CD14-positive monocyte (primary cell): ENCODE results near the gene B4GALT7. TPM values are rescaled to one million over a fixed set of nuclear protein-coding genes. Genes with fewer than 3 reads are reported as not detected.

Experiments used
- DNase-seq, 3 donors: peaks; one replicate each; pipeline ENCODE4 v3.0.0-alpha.2; 2011 to 2022
- H2AFZ ChIP-seq: 2 replicates; pipeline ENCODE4 v1.6.0; 2012; ENCODE audit warnings: mild to moderate bottlenecking, low read depth, low read length, inconsistent platforms; ENCODE audit not compliant: insufficient read depth, poor library complexity, severe bottlenecking
- H3K27ac ChIP-seq, 2 donors: 1 replicate in 1 of 2; 2 replicates in 1 of 2; pipeline ENCODE4 v1.5.1; 2012 to 2013; ENCODE audit warnings: low read length in 2 of 2, control low read depth in 1 of 2, inconsistent platforms in 1 of 2, low read depth in 1 of 2, mild to moderate bottlenecking in 1 of 2
- H3K27me3 ChIP-seq, 2 donors: one replicate each; pipeline versions ENCODE4 v1.6.0 to v1.6.1; 2011 to 2013; ENCODE audit warnings: low read length in 2 of 2; ENCODE audit not compliant: control insufficient read depth in 2 of 2, insufficient read depth in 2 of 2
- H3K36me3 ChIP-seq, 2 donors: replicated peaks in 1 of 2; 1 replicate in 1 of 2; 2 replicates in 1 of 2; pipeline versions ENCODE4 v1.5.1 to v1.6.1; 2012 to 2013; ENCODE audit warnings: low read length in 2 of 2, control low read depth in 1 of 2, inconsistent platforms in 1 of 2, mild to moderate bottlenecking in 1 of 2; ENCODE audit not compliant: insufficient read depth in 2 of 2, control insufficient read depth in 1 of 2
- H3K4me1 ChIP-seq, 2 donors: 1 replicate in 1 of 2; 2 replicates in 1 of 2; pipeline versions ENCODE4 v1.5.1 to v1.6.1; 2012 to 2013; ENCODE audit warnings: low read length in 2 of 2, control low read depth in 1 of 2, inconsistent platforms in 1 of 2, mild to moderate bottlenecking in 1 of 2, moderate library complexity in 1 of 2; ENCODE audit not compliant: insufficient read depth in 2 of 2, control insufficient read depth in 1 of 2
- H3K4me2 ChIP-seq: replicated peaks from 2 replicates; pipeline ENCODE3; 2012; ENCODE audit warnings: low read length, moderate library complexity, mild to moderate bottlenecking; ENCODE audit not compliant: poor library complexity, severe bottlenecking; ENCODE audit errors: extremely low read depth
- H3K4me3 ChIP-seq, 3 experiments: fragments of 200-600 bp in 1 of 3; sonication (generic) in 1 of 3; replicated peaks in 1 of 3; 1 replicate in 2 of 3; 2 replicates in 1 of 3; pipeline ENCODE4 v1.5.1; 2011 to 2013; ENCODE audit warnings: low read length in 3 of 3, mild to moderate bottlenecking in 3 of 3, control low read depth in 2 of 3, low read depth in 2 of 3, inconsistent platforms in 1 of 3, moderate library complexity in 1 of 3
- H3K79me2 ChIP-seq: 2 replicates; pipeline ENCODE4 v1.6.0; 2012; ENCODE audit warnings: mild to moderate bottlenecking, control low read depth, inconsistent platforms, low read length, moderate library complexity; ENCODE audit not compliant: insufficient read depth
- H3K9ac ChIP-seq: 2 replicates; pipeline ENCODE4 v1.6.0; 2017; ENCODE audit warnings: low read length, mild to moderate bottlenecking; ENCODE audit not compliant: insufficient read depth, poor library complexity, severe bottlenecking
- H3K9me3 ChIP-seq, 2 donors: replicated peaks in 1 of 2; 1 replicate in 1 of 2; 2 replicates in 1 of 2; pipeline versions ENCODE4 v1.5.1 to v1.6.1; 2012 to 2013; ENCODE audit warnings: low read length in 2 of 2, control low read depth in 1 of 2; ENCODE audit not compliant: control insufficient read depth in 1 of 2, insufficient read depth in 1 of 2
- H4K20me1 ChIP-seq: 2 replicates; pipeline ENCODE4 v1.6.0; 2012; ENCODE audit warnings: mild to moderate bottlenecking, low read length, control low read depth, moderate library complexity; ENCODE audit not compliant: insufficient read depth
- H3K27ac Mint-ChIP-seq, 7 donors: one replicate each; pipeline ENCODE4 v1.8.0; 2020; ENCODE audit warnings: mild to moderate bottlenecking in 7 of 7, mixed read lengths in 7 of 7, moderate library complexity in 6 of 7, inconsistent platforms in 2 of 7
- H3K27me3 Mint-ChIP-seq, 3 donors: one replicate each; pipeline ENCODE4 v1.8.0; 2021 to 2022; ENCODE audit warnings: low read depth in 3 of 3, mild to moderate bottlenecking in 3 of 3, mixed read lengths in 3 of 3, moderate library complexity in 3 of 3, inconsistent platforms in 1 of 3
- H3K36me3 Mint-ChIP-seq, 2 donors: one replicate each; pipeline ENCODE4 v1.8.0; 2020; ENCODE audit warnings: mixed read lengths in 2 of 2, inconsistent platforms in 1 of 2, mild to moderate bottlenecking in 1 of 2
- H3K4me1 Mint-ChIP-seq: one replicate; pipeline ENCODE4 v1.8.0; 2020; ENCODE audit warnings: mild to moderate bottlenecking, mixed read lengths
- H3K4me3 Mint-ChIP-seq, 2 donors: one replicate each; pipeline ENCODE4 v1.8.0; 2020; ENCODE audit warnings: mild to moderate bottlenecking in 2 of 2, mixed read lengths in 2 of 2, moderate library complexity in 1 of 2
- H3K9me3 Mint-ChIP-seq, 7 donors: one replicate each; pipeline ENCODE4 v1.8.0; 2020 to 2022; ENCODE audit warnings: mixed read lengths in 7 of 7, mild to moderate bottlenecking in 6 of 7, moderate library complexity in 6 of 7, inconsistent platforms in 2 of 7
- CTCF ChIP-seq: fragments of 200-600 bp; IDR thresholded peaks from one replicate; pipeline ENCODE4 v1.8.0; 2022; ENCODE audit warnings: antibody characterized with exemption, mild to moderate bottlenecking
- WGBS: methylation state at CpG from one replicate; pipeline ENCODE4 v1.1.5; 2013; ENCODE audit warnings: missing lambda C conversion rate; ENCODE audit not compliant: insufficient coverage; 5-methylcytosine and 5-hydroxymethylcytosine counted together
- intact Hi-C, 2 donors: fragments of 100-400 bp; cut with micrococcal nuclease; formaldehyde crosslinking; loops; one replicate each; pipeline versions ENCODE4 v1.15.0 to v1.15.1; 2023
- polyA plus RNA-seq, 3 donors: library from polyadenylated mRNA; depleted of rRNA in 1 of 3; unstranded in 2 of 3; stranded (reverse) in 1 of 3; fragments of 300-500 nt in 2 of 3; fragments of >200 nt in 1 of 3; fragmentation: Illumina TruSeq in 2 of 3; gene quantifications; 1 replicate in 2 of 3; 2 replicates in 1 of 3; pipeline ENCODE4 v1.2.3, GENCODE V29; 2012 to 2021

Gene B4GALT7
- polyA plus RNA-seq, 3 donors: 15.6 to 21.7 (median 18.8) TPM

DNA sequence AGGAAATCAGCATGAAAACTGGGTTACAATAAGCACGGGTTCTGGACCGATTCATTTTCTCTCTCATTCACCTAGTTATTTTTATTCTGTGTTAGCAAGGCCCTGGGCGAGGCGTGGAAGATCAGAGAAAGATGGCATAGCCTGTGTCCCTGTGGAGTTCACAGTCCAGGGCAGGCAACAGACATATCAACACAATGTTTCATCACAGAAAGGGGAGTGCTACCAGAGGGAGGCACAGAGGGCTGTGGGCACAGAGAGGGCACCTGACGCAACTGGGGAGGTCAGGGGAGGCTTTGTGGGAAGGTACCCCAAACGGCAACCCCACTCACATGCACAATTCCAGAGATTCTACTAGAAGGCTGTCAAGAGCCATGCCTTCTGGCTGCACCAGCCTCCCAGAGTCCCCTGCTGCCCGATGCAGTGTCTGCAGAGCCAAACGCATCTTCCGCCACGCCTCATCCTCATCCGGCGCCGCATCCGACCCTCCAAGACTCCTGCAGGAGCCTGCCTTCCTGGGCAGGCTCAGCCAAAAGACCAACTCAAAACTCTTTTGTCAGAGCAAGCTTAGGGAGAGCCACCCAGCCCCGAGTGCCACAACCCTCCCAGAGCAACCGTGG lies 47.0 kb upstream of the B4GALT7 start:
- Histone ChIP-seq H3K4me3 (peak overlapping the region in 2 of 3 experiments; percentile 64 to 83), H3K36me3 (peaks cover 0 to 28% of the 10 kb centered on the region in 2 donors), H3K4me2 (peak overlapping the region; percentile 96), H3K27ac (no peak overlapping the region), H3K79me2 (peaks cover 59% of the 10 kb centered on the region), H4K20me1 (peaks cover 54% of the 10 kb centered on the region), H3K27me3 (no peaks in the 10 kb centered on the region), H3K9me3 (no peaks in the 10 kb centered on the region), H3K4me1 (peaks cover 23 to 30% of the 10 kb centered on the region in 2 donors), H2AFZ (no peak overlapping the region), H3K9ac (peak overlapping the region; percentile 76)
- H3K9me3 Mint-ChIP-seq: no peaks in the 10 kb centered on the region
- peaks cover 20 to 27% of the 10 kb centered on the region in 2 donors for H3K36me3 Mint-ChIP-seq
- peak overlapping the region; percentile 80 to 81 for H3K4me3 Mint-ChIP-seq
- DNase-seq: no peak
- 87% methylated on average over 12 of the region's 16 CpGs for WGBS
- peak overlapping the region in 3 of 7 donors; percentile 18 to 74 (median 37) for H3K27ac Mint-ChIP-seq
- TF ChIP-seq CTCF: no peak
- H3K4me1 Mint-ChIP-seq: peaks cover 38% of the 10 kb centered on the region
- peaks cover 1 to 2% (median 1%) of the 10 kb centered on the region in 3 donors for H3K27me3 Mint-ChIP-seq
- intact Hi-C loops: loop anchor here in 1 of 2 donors (5.0 kb wide), 1 partner anchor 36 kb away; the partner anchor contains the start of gene DDX41

GRCh38 chr5:177553671-177554429 lies 46.1 kb upstream of the B4GALT7 start:
- H3K36me3 ChIP-seq: peaks cover 0 to 28% of the 10 kb centered on the region in 2 donors
- H3K4me3 ChIP-seq: peak overlapping the region; percentile 64 to 90 (median 83)
- intact Hi-C loops: loop anchor here in 1 of 2 donors (5.0 kb wide), 1 partner anchor 37 kb away; the partner anchor contains the start of gene DDX41
- H3K4me1 ChIP-seq: peaks cover 16 to 21% of the 10 kb centered on the region in 2 donors
- peak overlapping the region; percentile 96 for H3K4me2 ChIP-seq
- Mint-ChIP-seq H3K9me3 (no peaks in the 10 kb centered on the region), H3K4me1 (peaks cover 29% of the 10 kb centered on the region), H3K27ac (peak overlapping the region in 1 of 7 donors; percentile 43), H3K36me3 (peaks cover 20 to 22% of the 10 kb centered on the region in 2 donors), H3K27me3 (peaks cover 1 to 4% (median 2%) of the 10 kb centered on the region in 3 donors), H3K4me3 (peak overlapping the region; percentile 80 to 81)
- H3K79me2 ChIP-seq: peaks cover 52% of the 10 kb centered on the region
- H2AFZ ChIP-seq: peak overlapping the region; percentile 83
- H3K27ac ChIP-seq: peak overlapping the region in 1 of 2 donors; percentile 61
- peak overlapping the region; percentile 76 for H3K9ac ChIP-seq
- WGBS: under 1% methylated on average over 63 of the region's 72 CpGs
- H4K20me1 ChIP-seq: peaks cover 45% of the 10 kb centered on the region
- H3K27me3 ChIP-seq: no peaks in the 10 kb centered on the region
- peak in 1 of 3 donors; percentile 17 for DNase-seq
- no peak for TF ChIP-seq CTCF
- no peaks in the 10 kb centered on the region for H3K9me3 ChIP-seq
